ENCODE data around the gene SLC35B4. TPM values are rescaled to one million over a fixed set of nuclear protein-coding genes. Genes with fewer than 3 reads are reported as not detected.

The SLC35B4 gene
- total RNA-seq, 4 donors from 2014 or later: 4.5 to 13.2 (median 10.2) TPM

- no peak for TF ChIP-seq CTCF (IDR thresholded peaks at IDR 0.05; ENCODE audit: low read depth)
These were observed 8.2 kb downstream of the SLC35B4 start for GRCh38 chr7:134308548-134308947.

- no peak for TF ChIP-seq CTCF (IDR thresholded peaks at IDR 0.05; ENCODE audit: low read depth)
These were observed 9.4 kb downstream of the SLC35B4 start for GRCh38 chr7:134307320-134307719.

GRCh38 chr7:134302120-134302519 is 14.6 kb downstream of the SLC35B4 start:
- TF ChIP-seq CTCF (IDR thresholded peaks at IDR 0.05; ENCODE audit: low read depth): no peak

- no peak for TF ChIP-seq CTCF (IDR thresholded peaks at IDR 0.05; ENCODE audit: low read depth)
These were observed 15.1 kb downstream of the SLC35B4 start for GRCh38 chr7:134301592-134301991.

DNA sequence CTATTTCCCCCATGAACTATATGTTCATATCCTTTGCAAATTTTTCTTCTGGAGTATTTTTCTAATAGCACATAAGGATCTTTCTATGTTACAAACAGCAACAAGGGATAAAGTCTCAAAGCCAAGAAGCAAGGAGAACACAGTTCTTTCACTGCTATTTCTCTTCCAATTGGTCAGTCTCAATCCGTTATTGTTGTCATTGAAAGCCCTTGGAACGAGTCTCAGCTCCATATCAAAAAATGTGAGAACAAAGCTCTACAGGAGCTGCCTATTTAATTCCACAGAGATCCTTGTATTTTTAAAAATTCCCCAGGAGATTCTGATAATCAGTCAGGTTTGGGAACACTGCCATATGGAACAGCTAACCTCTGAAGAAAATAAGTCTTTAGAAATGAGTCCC is 15.7 kb downstream of the SLC35B4 start:
- TF ChIP-seq CTCF (IDR thresholded peaks at IDR 0.05; ENCODE audit: low read depth): no peak

DNA sequence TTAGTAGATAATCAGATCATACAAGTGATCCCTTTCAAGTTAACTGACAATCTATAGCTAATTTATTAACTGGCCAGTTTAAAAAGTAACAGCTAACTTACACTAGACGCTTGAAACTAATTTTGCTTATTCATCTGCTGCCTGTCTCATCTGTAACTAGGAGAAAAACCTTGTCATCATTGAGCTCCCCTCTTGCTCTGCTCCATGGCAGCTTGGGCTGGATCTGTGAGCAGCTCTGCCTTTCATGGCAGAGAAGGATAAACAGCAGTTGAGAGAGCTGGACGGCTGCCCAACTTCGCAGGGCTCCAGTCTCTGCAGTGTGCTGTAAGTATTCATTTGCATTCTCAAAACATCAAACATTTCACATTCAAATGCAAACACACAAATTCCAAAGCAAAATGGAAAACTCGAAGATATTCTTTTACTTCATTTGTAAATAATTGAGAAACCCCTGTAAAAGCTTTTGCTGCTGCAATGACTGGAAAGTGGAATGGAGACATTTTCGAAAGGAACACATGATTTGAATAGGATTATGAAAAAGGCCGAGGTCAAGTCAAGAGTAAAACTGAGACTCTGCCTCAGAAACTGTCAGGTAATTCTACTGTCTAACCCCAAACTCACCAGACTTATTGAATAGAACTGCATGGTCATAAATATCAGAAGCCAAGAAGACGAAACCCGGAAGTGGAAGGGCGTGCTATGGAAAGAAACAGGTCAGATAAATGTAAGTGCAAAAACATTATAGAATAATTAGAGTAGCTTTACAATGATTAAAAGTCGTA is 17.6 kb downstream of the SLC35B4 start:
- no peak for TF ChIP-seq CTCF (IDR thresholded peaks at IDR 0.05; ENCODE audit: low read depth)

- TF ChIP-seq CTCF (IDR thresholded peaks at IDR 0.05; ENCODE audit: low read depth): no peak
These were observed 19.2 kb downstream of the SLC35B4 start for GRCh38 chr7:134297489-134297888.
